ENCODE measurements around the gene GPATCH8.

- TF ChIP-seq ZNF776 (tag by site-specific recombination; IDR thresholded peaks at IDR 0.05; ENCODE audit: borderline replicate concordance) (no peak), CTCF (tag by site-specific recombination; IDR thresholded peaks at IDR 0.05) (peak; percentile 78), ZNF311 (tag by site-specific recombination; IDR thresholded peaks at IDR 0.05; ENCODE audit: borderline replicate concordance) (no peak), PRDM1 (tag by site-specific recombination; IDR thresholded peaks at IDR 0.05) (no peak)
Measured at GRCh38 chr17:44522883-44523671, 19.9 kb upstream of the GPATCH8 start.
